CD14-positive monocyte (primary cell): Measurements from ENCODE around the gene ATE1. TPM values are rescaled to one million over a fixed set of nuclear protein-coding genes. Genes with fewer than 3 reads are reported as not detected.

Source experiments
- DNase-seq, 3 donors: peaks; one replicate each; pipeline ENCODE4 v3.0.0-alpha.2; 2011 to 2022
- H2AFZ ChIP-seq: 2 replicates; pipeline ENCODE4 v1.6.0; 2012; ENCODE audit warnings: mild to moderate bottlenecking, low read depth, low read length, inconsistent platforms; ENCODE audit not compliant: insufficient read depth, poor library complexity, severe bottlenecking
- H3K27ac ChIP-seq, 2 donors: 1 replicate in 1 of 2; 2 replicates in 1 of 2; pipeline ENCODE4 v1.5.1; 2012 to 2013; ENCODE audit warnings: low read length in 2 of 2, control low read depth in 1 of 2, inconsistent platforms in 1 of 2, low read depth in 1 of 2, mild to moderate bottlenecking in 1 of 2
- H3K27me3 ChIP-seq, 2 donors: one replicate each; pipeline versions ENCODE4 v1.6.0 to v1.6.1; 2011 to 2013; ENCODE audit warnings: low read length in 2 of 2; ENCODE audit not compliant: control insufficient read depth in 2 of 2, insufficient read depth in 2 of 2
- H3K36me3 ChIP-seq, 2 donors: replicated peaks in 1 of 2; 1 replicate in 1 of 2; 2 replicates in 1 of 2; pipeline versions ENCODE4 v1.5.1 to v1.6.1; 2012 to 2013; ENCODE audit warnings: low read length in 2 of 2, control low read depth in 1 of 2, inconsistent platforms in 1 of 2, mild to moderate bottlenecking in 1 of 2; ENCODE audit not compliant: insufficient read depth in 2 of 2, control insufficient read depth in 1 of 2
- H3K4me1 ChIP-seq, 2 donors: 1 replicate in 1 of 2; 2 replicates in 1 of 2; pipeline versions ENCODE4 v1.5.1 to v1.6.1; 2012 to 2013; ENCODE audit warnings: low read length in 2 of 2, control low read depth in 1 of 2, inconsistent platforms in 1 of 2, mild to moderate bottlenecking in 1 of 2, moderate library complexity in 1 of 2; ENCODE audit not compliant: insufficient read depth in 2 of 2, control insufficient read depth in 1 of 2
- H3K4me2 ChIP-seq: replicated peaks from 2 replicates; pipeline ENCODE3; 2012; ENCODE audit warnings: low read length, moderate library complexity, mild to moderate bottlenecking; ENCODE audit not compliant: poor library complexity, severe bottlenecking; ENCODE audit errors: extremely low read depth
- H3K4me3 ChIP-seq, 3 experiments: fragments of 200-600 bp in 1 of 3; sonication (generic) in 1 of 3; replicated peaks in 1 of 3; 1 replicate in 2 of 3; 2 replicates in 1 of 3; pipeline ENCODE4 v1.5.1; 2011 to 2013; ENCODE audit warnings: low read length in 3 of 3, mild to moderate bottlenecking in 3 of 3, control low read depth in 2 of 3, low read depth in 2 of 3, inconsistent platforms in 1 of 3, moderate library complexity in 1 of 3
- H3K79me2 ChIP-seq: 2 replicates; pipeline ENCODE4 v1.6.0; 2012; ENCODE audit warnings: mild to moderate bottlenecking, control low read depth, inconsistent platforms, low read length, moderate library complexity; ENCODE audit not compliant: insufficient read depth
- H3K9ac ChIP-seq: 2 replicates; pipeline ENCODE4 v1.6.0; 2017; ENCODE audit warnings: low read length, mild to moderate bottlenecking; ENCODE audit not compliant: insufficient read depth, poor library complexity, severe bottlenecking
- H3K9me3 ChIP-seq, 2 donors: replicated peaks in 1 of 2; 1 replicate in 1 of 2; 2 replicates in 1 of 2; pipeline versions ENCODE4 v1.5.1 to v1.6.1; 2012 to 2013; ENCODE audit warnings: low read length in 2 of 2, control low read depth in 1 of 2; ENCODE audit not compliant: control insufficient read depth in 1 of 2, insufficient read depth in 1 of 2
- H4K20me1 ChIP-seq: 2 replicates; pipeline ENCODE4 v1.6.0; 2012; ENCODE audit warnings: mild to moderate bottlenecking, low read length, control low read depth, moderate library complexity; ENCODE audit not compliant: insufficient read depth
- H3K27ac Mint-ChIP-seq, 7 donors: one replicate each; pipeline ENCODE4 v1.8.0; 2020; ENCODE audit warnings: mild to moderate bottlenecking in 7 of 7, mixed read lengths in 7 of 7, moderate library complexity in 6 of 7, inconsistent platforms in 2 of 7
- H3K27me3 Mint-ChIP-seq, 3 donors: one replicate each; pipeline ENCODE4 v1.8.0; 2021 to 2022; ENCODE audit warnings: low read depth in 3 of 3, mild to moderate bottlenecking in 3 of 3, mixed read lengths in 3 of 3, moderate library complexity in 3 of 3, inconsistent platforms in 1 of 3
- H3K36me3 Mint-ChIP-seq, 2 donors: one replicate each; pipeline ENCODE4 v1.8.0; 2020; ENCODE audit warnings: mixed read lengths in 2 of 2, inconsistent platforms in 1 of 2, mild to moderate bottlenecking in 1 of 2
- H3K4me1 Mint-ChIP-seq: one replicate; pipeline ENCODE4 v1.8.0; 2020; ENCODE audit warnings: mild to moderate bottlenecking, mixed read lengths
- H3K4me3 Mint-ChIP-seq, 2 donors: one replicate each; pipeline ENCODE4 v1.8.0; 2020; ENCODE audit warnings: mild to moderate bottlenecking in 2 of 2, mixed read lengths in 2 of 2, moderate library complexity in 1 of 2
- H3K9me3 Mint-ChIP-seq, 7 donors: one replicate each; pipeline ENCODE4 v1.8.0; 2020 to 2022; ENCODE audit warnings: mixed read lengths in 7 of 7, mild to moderate bottlenecking in 6 of 7, moderate library complexity in 6 of 7, inconsistent platforms in 2 of 7
- WGBS: methylation state at CpG from one replicate; pipeline ENCODE4 v1.1.5; 2013; ENCODE audit warnings: missing lambda C conversion rate; ENCODE audit not compliant: insufficient coverage; 5-methylcytosine and 5-hydroxymethylcytosine counted together
- intact Hi-C, 2 donors: fragments of 100-400 bp; cut with micrococcal nuclease; formaldehyde crosslinking; loops; one replicate each; pipeline versions ENCODE4 v1.15.0 to v1.15.1; 2023
- polyA plus RNA-seq, 3 donors: library from polyadenylated mRNA; depleted of rRNA in 1 of 3; unstranded in 2 of 3; stranded (reverse) in 1 of 3; fragments of 300-500 nt in 2 of 3; fragments of >200 nt in 1 of 3; fragmentation: Illumina TruSeq in 2 of 3; gene quantifications; 1 replicate in 2 of 3; 2 replicates in 1 of 3; pipeline ENCODE4 v1.2.3, GENCODE V29; 2012 to 2021
- TF ChIP-seq, protein P1 (sequence below): fragments of 200-600 bp; IDR thresholded peaks from one replicate; pipeline ENCODE4 v1.8.0; 2022; ENCODE audit warnings: antibody characterized with exemption, mild to moderate bottlenecking

The ATE1 gene
- polyA plus RNA-seq, 3 donors = 9.2 to 19.5 (median 15.8) TPM

DNA sequence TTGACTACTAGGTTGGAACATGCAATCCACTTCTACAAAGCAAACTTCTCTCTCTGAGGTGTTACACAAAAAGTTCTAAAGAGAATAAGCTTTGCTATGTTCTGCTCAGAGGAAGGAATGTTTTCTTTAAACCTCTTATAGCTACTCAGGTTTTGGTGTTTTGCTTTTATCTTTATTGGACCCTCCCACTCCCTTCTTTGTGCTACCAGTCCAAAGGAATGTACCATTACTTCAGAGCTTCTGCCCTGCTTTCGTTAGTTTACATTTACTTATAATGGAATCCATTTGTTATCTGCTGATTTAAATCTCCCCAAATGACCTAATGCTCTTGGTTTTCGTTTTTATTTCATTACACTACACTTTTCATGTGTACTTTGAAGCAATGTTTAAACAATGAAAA is 154.9 kb downstream of the ATE1 start:
- Mint-ChIP-seq H3K27ac (no peak overlapping the region), H3K4me3 (no peak overlapping the region), H3K9me3 (peaks cover 0 to 5% (median 3%) of the 10 kb centered on the region in 7 donors), H3K36me3 (peaks cover 0 to 7% of the 10 kb centered on the region in 2 donors), H3K4me1 (no peaks in the 10 kb centered on the region), H3K27me3 (no peaks in the 10 kb centered on the region)
- H3K4me1 ChIP-seq = no peaks in the 10 kb centered on the region
- DNase-seq = no peak
- H3K4me2 ChIP-seq = no peak overlapping the region
- TF ChIP-seq, protein P1, sequence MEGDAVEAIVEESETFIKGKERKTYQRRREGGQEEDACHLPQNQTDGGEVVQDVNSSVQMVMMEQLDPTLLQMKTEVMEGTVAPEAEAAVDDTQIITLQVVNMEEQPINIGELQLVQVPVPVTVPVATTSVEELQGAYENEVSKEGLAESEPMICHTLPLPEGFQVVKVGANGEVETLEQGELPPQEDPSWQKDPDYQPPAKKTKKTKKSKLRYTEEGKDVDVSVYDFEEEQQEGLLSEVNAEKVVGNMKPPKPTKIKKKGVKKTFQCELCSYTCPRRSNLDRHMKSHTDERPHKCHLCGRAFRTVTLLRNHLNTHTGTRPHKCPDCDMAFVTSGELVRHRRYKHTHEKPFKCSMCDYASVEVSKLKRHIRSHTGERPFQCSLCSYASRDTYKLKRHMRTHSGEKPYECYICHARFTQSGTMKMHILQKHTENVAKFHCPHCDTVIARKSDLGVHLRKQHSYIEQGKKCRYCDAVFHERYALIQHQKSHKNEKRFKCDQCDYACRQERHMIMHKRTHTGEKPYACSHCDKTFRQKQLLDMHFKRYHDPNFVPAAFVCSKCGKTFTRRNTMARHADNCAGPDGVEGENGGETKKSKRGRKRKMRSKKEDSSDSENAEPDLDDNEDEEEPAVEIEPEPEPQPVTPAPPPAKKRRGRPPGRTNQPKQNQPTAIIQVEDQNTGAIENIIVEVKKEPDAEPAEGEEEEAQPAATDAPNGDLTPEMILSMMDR = no peak
- no CpG with 5 or more reads among the region's 2 CpGs for WGBS
- H3K4me3 ChIP-seq = no peak overlapping the region
- intact Hi-C loops = no loop called here
- H3K79me2 ChIP-seq = no peaks in the 10 kb centered on the region
- no peak overlapping the region for H2AFZ ChIP-seq
- H4K20me1 ChIP-seq = no peaks in the 10 kb centered on the region
- no peaks in the 10 kb centered on the region for H3K36me3 ChIP-seq
- H3K9me3 ChIP-seq = peaks cover 0 to 3% of the 10 kb centered on the region in 2 donors
- H3K27me3 ChIP-seq = no peaks in the 10 kb centered on the region
- no peak overlapping the region for H3K27ac ChIP-seq
- no peak overlapping the region for H3K9ac ChIP-seq

DNA sequence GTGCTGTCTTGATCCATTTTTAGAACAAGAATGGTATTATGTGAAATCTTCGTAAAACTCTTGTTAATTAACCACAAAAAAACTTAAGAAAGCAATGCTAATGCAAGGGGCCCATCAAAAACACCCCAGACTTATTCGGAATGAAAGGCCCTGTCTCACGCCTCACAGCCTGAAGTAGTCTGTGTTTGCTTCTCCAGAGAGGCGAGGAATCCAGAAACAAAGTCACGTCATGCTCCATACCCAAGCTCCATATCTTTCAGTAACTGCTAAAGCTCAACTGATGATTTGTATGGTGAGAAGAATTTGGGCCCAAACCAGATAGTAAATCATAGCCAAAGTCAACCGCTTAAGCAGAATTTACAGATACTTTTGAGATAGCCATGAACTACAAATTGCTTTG is 155.4 kb downstream of the ATE1 start:
- no peaks in the 10 kb centered on the region for H3K27me3 Mint-ChIP-seq
- no peak for DNase-seq
- H3K4me1 ChIP-seq = no peaks in the 10 kb centered on the region
- no peaks in the 10 kb centered on the region for H3K79me2 ChIP-seq
- H3K9me3 Mint-ChIP-seq = peaks cover 0 to 7% (median 3%) of the 10 kb centered on the region in 7 donors
- no peak overlapping the region for H3K27ac Mint-ChIP-seq
- no peaks in the 10 kb centered on the region for H3K27me3 ChIP-seq
- no peaks in the 10 kb centered on the region for H4K20me1 ChIP-seq
- WGBS = 100% methylated on average over 3 of the region's 6 CpGs
- no peak overlapping the region for H3K4me3 Mint-ChIP-seq
- TF ChIP-seq, protein P1 = no peak
- H3K4me2 ChIP-seq = no peak overlapping the region
- peaks cover 0 to 3% of the 10 kb centered on the region in 2 donors for H3K9me3 ChIP-seq
- no peak overlapping the region for H3K27ac ChIP-seq
- no peaks in the 10 kb centered on the region for H3K4me1 Mint-ChIP-seq
- no peak overlapping the region for H3K4me3 ChIP-seq
- intact Hi-C loops = no loop called here
- H3K9ac ChIP-seq = no peak overlapping the region
- peaks cover 0 to 7% of the 10 kb centered on the region in 2 donors for H3K36me3 Mint-ChIP-seq
- no peak overlapping the region for H2AFZ ChIP-seq
- H3K36me3 ChIP-seq = no peaks in the 10 kb centered on the region
